HEK293 (cell line): ENCODE measurements around the gene PEPD.

Experiments used
- CTCF ChIA-PET: fragments of 350-600 bp; formaldehyde crosslinking; extraction: SDS; loops from one replicate; lab custom pipeline; 2021; ENCODE audit warnings: antibody characterized with exemption; lab: Yijun Ruan, JAX
- POLR2A ChIA-PET: fragments of 300-600 bp; formaldehyde crosslinking; extraction: SDS; loops from one replicate; lab custom pipeline; 2020; ENCODE audit warnings: antibody characterized with exemption, inconsistent platforms; lab: Yijun Ruan, JAX
- H3K27ac ChIP-seq: fragments of 200-500 bp; sonication (Bioruptor generic); 2 replicates; pipeline ENCODE4 v1.5.1; 2014; ENCODE audit warnings: low read depth, low read length, control low read depth, inconsistent platforms; ENCODE audit errors: extremely low read depth
- H3K36me3 ChIP-seq, 2 experiments: fragments of 200-500 bp in 1 of 2; sonication (Bioruptor generic) in 1 of 2; 1 replicate in 1 of 2; 2 replicates in 1 of 2; pipeline ENCODE4 v1.5.1; 2014 to 2017; ENCODE audit warnings: inconsistent platforms in 2 of 2, low read length in 2 of 2; ENCODE audit not compliant: control insufficient read depth in 2 of 2, insufficient read depth in 1 of 2
- H3K4me1 ChIP-seq: fragments of 200-500 bp; sonication (Bioruptor generic); 2 replicates; pipeline ENCODE4 v1.5.1; 2014; ENCODE audit warnings: mild to moderate bottlenecking, low read length, inconsistent platforms; ENCODE audit not compliant: control insufficient read depth, insufficient read depth
- H3K4me3 ChIP-seq: 2 replicates; pipeline ENCODE4 v1.5.1; 2011; ENCODE audit warnings: low read depth, mild to moderate bottlenecking, control low read depth, low read length, moderate library complexity
- H3K9me3 ChIP-seq: fragments of 200-500 bp; sonication (Bioruptor generic); 2 replicates; pipeline ENCODE4 v1.5.1; 2014; ENCODE audit warnings: low read depth, low read length, inconsistent platforms; ENCODE audit not compliant: control insufficient read depth, insufficient read depth
- GLIS2 ChIP-seq: fragments of 450-650 bp; formaldehyde crosslinking; IDR thresholded peaks from 2 replicates; pipeline ENCODE4 v1.5.1; 2016; ENCODE audit warnings: missing biosample characterization, missing genetic modification characterization
- INSM2 ChIP-seq: fragments of 450-650 bp; formaldehyde crosslinking; IDR thresholded peaks from 2 replicates; pipeline ENCODE4 v1.5.1; 2016; ENCODE audit warnings: missing biosample characterization, missing genetic modification characterization
- KLF1 ChIP-seq: fragments of 450-650 bp; formaldehyde crosslinking; IDR thresholded peaks from 2 replicates; pipeline ENCODE4 v1.5.1; 2016; ENCODE audit warnings: missing biosample characterization, missing genetic modification characterization
- KLF17 ChIP-seq: fragments of 450-650 bp; formaldehyde crosslinking; IDR thresholded peaks from 2 replicates; pipeline ENCODE4 v1.5.1; 2016; ENCODE audit warnings: missing biosample characterization, missing genetic modification characterization
- MYNN ChIP-seq: fragments of 450-650 bp; formaldehyde crosslinking; IDR thresholded peaks from 2 replicates; pipeline ENCODE4 v1.5.1; 2016; ENCODE audit warnings: missing biosample characterization, missing genetic modification characterization, borderline replicate concordance
- ZNF133 ChIP-seq: fragments of 450-650 bp; formaldehyde crosslinking; IDR thresholded peaks from 2 replicates; pipeline ENCODE4 v1.5.1; 2016; ENCODE audit warnings: missing biosample characterization, missing genetic modification characterization
- ZNF292 ChIP-seq: fragments of 450-650 bp; formaldehyde crosslinking; IDR thresholded peaks from 2 replicates; pipeline ENCODE4 v1.5.1; 2016; ENCODE audit warnings: low read depth, missing biosample characterization, missing genetic modification characterization, borderline replicate concordance
- ZNF394 ChIP-seq: fragments of 450-650 bp; formaldehyde crosslinking; IDR thresholded peaks from 2 replicates; pipeline ENCODE4 v1.5.1; 2016; ENCODE audit warnings: missing biosample characterization, missing genetic modification characterization, mild to moderate bottlenecking, moderate library complexity, borderline replicate concordance
- ZNF529 ChIP-seq: fragments of 450-650 bp; formaldehyde crosslinking; IDR thresholded peaks from 2 replicates; pipeline ENCODE4 v1.5.1; 2017; ENCODE audit warnings: missing genetic modification characterization, missing biosample characterization; ENCODE audit not compliant: insufficient replicate concordance
- ZNF558 ChIP-seq: fragments of 450-650 bp; formaldehyde crosslinking; IDR thresholded peaks from 2 replicates; pipeline ENCODE4 v1.5.1; 2016; ENCODE audit warnings: missing biosample characterization, missing genetic modification characterization
- ZNF585B ChIP-seq: fragments of 450-650 bp; formaldehyde crosslinking; IDR thresholded peaks from 2 replicates; pipeline ENCODE4 v1.5.1; 2016; ENCODE audit warnings: missing biosample characterization, missing genetic modification characterization
- ZNF600 ChIP-seq: fragments of 450-650 bp; formaldehyde crosslinking; IDR thresholded peaks from 2 replicates; pipeline ENCODE4 v1.5.1; 2016; ENCODE audit warnings: missing biosample characterization, missing genetic modification characterization
- ZNF658 ChIP-seq: fragments of 450-650 bp; formaldehyde crosslinking; IDR thresholded peaks from 2 replicates; pipeline ENCODE4; 2016; ENCODE audit warnings: missing biosample characterization, missing genetic modification characterization
- ZSCAN30 ChIP-seq: fragments of 450-650 bp; IDR thresholded peaks from 2 replicates; pipeline ENCODE4 v1.5.1; 2018; ENCODE audit warnings: missing biosample characterization, mild to moderate bottlenecking, missing genetic modification characterization, moderate library complexity
- ZSCAN5A ChIP-seq: fragments of 450-650 bp; formaldehyde crosslinking; IDR thresholded peaks from 2 replicates; pipeline ENCODE4 v1.5.1; 2016; ENCODE audit warnings: missing biosample characterization, missing genetic modification characterization
- TF ChIP-seq, protein P1 (sequence below): fragments of 450-650 bp; formaldehyde crosslinking; IDR thresholded peaks from 2 replicates; pipeline ENCODE4 v1.5.1; 2016; ENCODE audit warnings: missing biosample characterization, missing genetic modification characterization
- TF ChIP-seq, protein P2 (sequence below): fragments of 450-650 bp; formaldehyde crosslinking; IDR thresholded peaks from 2 replicates; pipeline ENCODE4 v1.5.1; 2016; ENCODE audit warnings: missing biosample characterization, missing genetic modification characterization

Gene PEPD

DNA sequence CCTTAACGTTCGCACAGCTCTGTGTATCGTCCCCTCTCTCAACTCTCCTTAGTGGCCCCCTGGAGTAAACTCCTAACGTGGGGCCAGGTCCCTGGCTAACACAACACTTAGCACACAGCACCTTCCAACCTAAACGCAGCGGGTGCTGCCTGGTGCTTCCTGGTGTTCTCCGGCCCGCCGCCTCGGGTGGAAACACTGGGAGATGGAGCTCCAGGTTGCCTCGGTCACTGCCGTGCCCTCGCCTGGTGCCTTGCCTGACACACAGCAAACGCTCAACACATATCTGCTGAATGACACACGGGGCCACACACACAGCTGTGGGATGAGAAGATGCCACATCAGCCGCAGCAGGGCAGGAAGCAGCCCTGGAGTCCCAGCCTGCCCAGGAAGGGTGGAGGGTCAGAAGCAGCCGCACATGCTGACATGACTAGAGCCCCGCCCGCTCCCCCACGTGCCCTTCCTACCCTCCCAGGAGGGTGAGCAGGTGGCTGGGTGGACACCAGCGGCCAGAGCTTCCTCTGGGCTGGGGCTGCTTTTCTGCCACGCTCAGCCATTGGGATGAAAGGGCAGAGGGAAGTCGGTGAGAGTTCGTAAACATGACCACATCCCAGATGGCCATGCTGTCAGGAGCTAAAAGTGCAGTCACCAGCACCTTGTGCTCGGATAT is 6.6 kb downstream of the PEPD start:
- TF ChIP-seq INSM2 (tag by site-specific recombination): no peak
- TF ChIP-seq KLF1 (tag by site-specific recombination): peak; percentile 41; the same call in 1 of the 2 replicates
- TF ChIP-seq ZSCAN30 (tag by site-specific recombination): no peak
- POLR2A ChIA-PET: no interaction called here
- H3K4me3 ChIP-seq: no peak overlapping the region
- CTCF ChIA-PET: interaction anchor here (1.5 kb wide), 1 partner anchor 84 kb away, joined by 6 read pairs; no protein-coding TSS in a partner anchor
- H3K9me3 ChIP-seq: no peaks in the 10 kb centered on the region
- H3K27ac ChIP-seq: no peak overlapping the region
- H3K36me3 ChIP-seq: peaks cover 0 to 8% of the 10 kb centered on the region in 2 experiments; a peak in 2 of 3 replicates
- no peaks in the 10 kb centered on the region for H3K4me1 ChIP-seq

DNA sequence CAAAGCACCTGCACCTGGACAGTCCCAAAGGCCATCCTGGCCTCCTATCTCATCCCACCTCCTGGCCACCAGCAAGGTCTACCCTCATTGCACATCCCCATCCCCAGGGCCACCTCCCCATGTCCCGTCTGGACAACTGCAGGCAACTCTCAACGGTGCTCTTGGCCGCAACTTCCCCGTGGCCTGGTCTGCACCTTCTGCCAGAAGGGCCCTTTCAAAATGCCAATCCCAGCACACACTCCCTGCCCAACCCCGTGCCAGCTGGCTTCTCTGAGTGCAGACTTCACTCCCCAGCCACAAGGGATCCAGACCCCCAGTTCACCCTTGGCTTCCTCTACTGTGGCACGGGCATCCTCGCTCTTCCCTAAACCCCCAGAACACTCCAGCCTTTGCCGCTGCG is 8.2 kb downstream of the PEPD start:
- H3K36me3 ChIP-seq: peaks cover 0 to 17% of the 10 kb centered on the region in 2 experiments; a peak in 2 of 3 replicates
- H3K4me1 ChIP-seq: no peaks in the 10 kb centered on the region
- H3K4me3 ChIP-seq: no peak overlapping the region
- ChIA-PET POLR2A (no interaction called here), CTCF (interaction anchor here (0.7 to 1.5 kb wide), 2 partner anchors 83 to 587 kb away, joined by 3 to 6 read pairs; no protein-coding TSS in a partner anchor)
- no peak overlapping the region for H3K27ac ChIP-seq
- no peaks in the 10 kb centered on the region for H3K9me3 ChIP-seq
- TF ChIP-seq, protein P1, sequence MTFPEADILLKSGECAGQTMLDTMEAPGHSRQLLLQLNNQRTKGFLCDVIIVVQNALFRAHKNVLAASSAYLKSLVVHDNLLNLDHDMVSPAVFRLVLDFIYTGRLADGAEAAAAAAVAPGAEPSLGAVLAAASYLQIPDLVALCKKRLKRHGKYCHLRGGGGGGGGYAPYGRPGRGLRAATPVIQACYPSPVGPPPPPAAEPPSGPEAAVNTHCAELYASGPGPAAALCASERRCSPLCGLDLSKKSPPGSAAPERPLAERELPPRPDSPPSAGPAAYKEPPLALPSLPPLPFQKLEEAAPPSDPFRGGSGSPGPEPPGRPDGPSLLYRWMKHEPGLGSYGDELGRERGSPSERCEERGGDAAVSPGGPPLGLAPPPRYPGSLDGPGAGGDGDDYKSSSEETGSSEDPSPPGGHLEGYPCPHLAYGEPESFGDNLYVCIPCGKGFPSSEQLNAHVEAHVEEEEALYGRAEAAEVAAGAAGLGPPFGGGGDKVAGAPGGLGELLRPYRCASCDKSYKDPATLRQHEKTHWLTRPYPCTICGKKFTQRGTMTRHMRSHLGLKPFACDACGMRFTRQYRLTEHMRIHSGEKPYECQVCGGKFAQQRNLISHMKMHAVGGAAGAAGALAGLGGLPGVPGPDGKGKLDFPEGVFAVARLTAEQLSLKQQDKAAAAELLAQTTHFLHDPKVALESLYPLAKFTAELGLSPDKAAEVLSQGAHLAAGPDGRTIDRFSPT (tag by site-specific recombination): peak; percentile 19; the same call in 1 of the 2 replicates
- TF ChIP-seq ZNF658 (tag by site-specific recombination): 0 out of 2 replicates have a peak, but pooled peaks have one; percentile 12
- no peak for TF ChIP-seq ZNF292 (tag by site-specific recombination)

GRCh38 chr19:33512580-33513137 is 8.9 kb downstream of the PEPD start:
- CTCF ChIA-PET: interaction anchor here (1.2 to 2.8 kb wide), 2 partner anchors 82 to 259 kb away, joined by 5 to 8 read pairs; no protein-coding TSS in a partner anchor
- Histone ChIP-seq H3K36me3 (peaks cover 0 to 19% of the 10 kb centered on the region in 2 experiments; a peak in 2 of 3 replicates), H3K4me3 (no peak overlapping the region), H3K27ac (no peak overlapping the region), H3K9me3 (no peaks in the 10 kb centered on the region), H3K4me1 (no peaks in the 10 kb centered on the region)
- TF ChIP-seq ZNF133 (no peak), GLIS2 (tag by site-specific recombination) (0 out of 2 replicates have a peak, but pooled peaks have one; percentile 31)
- POLR2A ChIA-PET: interaction anchor here (2.8 kb wide), 1 partner anchor 9 kb away, joined by 23 read pairs; the partner anchor contains the start of gene PEPD

DNA sequence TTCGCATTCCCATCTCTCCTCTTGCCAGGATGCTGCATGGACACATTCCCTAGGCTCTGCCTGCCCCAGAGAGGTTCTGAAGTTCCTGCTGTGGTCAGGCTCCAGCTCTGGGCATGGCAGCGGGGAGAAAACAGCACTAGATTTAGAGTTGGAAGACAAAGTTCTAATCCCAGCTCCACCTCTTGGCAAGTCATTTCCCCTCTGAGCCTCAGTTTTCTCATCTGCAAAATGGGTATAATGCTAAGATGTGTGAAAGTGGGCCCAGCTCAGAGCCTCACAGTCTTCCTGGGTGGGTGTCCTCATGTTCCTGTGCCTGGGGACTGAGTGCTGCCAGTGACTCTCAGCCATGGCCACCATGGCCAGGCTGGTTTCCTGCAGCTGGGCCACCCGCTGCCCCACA is 9.6 kb downstream of the PEPD start:
- peaks cover 0 to 19% of the 10 kb centered on the region in 2 experiments; a peak in 1 of 3 replicates for H3K36me3 ChIP-seq
- H3K4me1 ChIP-seq: no peaks in the 10 kb centered on the region
- no peak overlapping the region for H3K4me3 ChIP-seq
- no peaks in the 10 kb centered on the region for H3K9me3 ChIP-seq
- CTCF ChIA-PET: interaction anchor here (1.2 to 2.8 kb wide), 2 partner anchors 81 to 259 kb away, joined by 5 to 8 read pairs; no protein-coding TSS in a partner anchor
- H3K27ac ChIP-seq: no peak overlapping the region
- POLR2A ChIA-PET: interaction anchor here (2.8 kb wide), 1 partner anchor 10 kb away, joined by 23 read pairs; the partner anchor contains the start of gene PEPD
- no peak for TF ChIP-seq GLIS2 (tag by site-specific recombination)
- TF ChIP-seq ZNF600: no peak
- no peak for TF ChIP-seq ZNF394 (tag by site-specific recombination)
- TF ChIP-seq KLF17 (tag by site-specific recombination): no peak
- TF ChIP-seq ZNF558 (tag by site-specific recombination): no peak
- TF ChIP-seq, protein P2, sequence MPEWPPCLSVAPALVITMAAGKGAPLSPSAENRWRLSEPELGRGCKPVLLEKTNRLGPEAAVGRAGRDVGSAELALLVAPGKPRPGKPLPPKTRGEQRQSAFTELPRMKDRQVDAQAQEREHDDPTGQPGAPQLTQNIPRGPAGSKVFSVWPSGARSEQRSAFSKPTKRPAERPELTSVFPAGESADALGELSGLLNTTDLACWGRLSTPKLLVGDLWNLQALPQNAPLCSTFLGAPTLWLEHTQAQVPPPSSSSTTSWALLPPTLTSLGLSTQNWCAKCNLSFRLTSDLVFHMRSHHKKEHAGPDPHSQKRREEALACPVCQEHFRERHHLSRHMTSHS (tag by site-specific recombination): no peak
- TF ChIP-seq MYNN: no peak
- no peak for TF ChIP-seq ZNF529 (tag by site-specific recombination)
- no peak for TF ChIP-seq ZSCAN5A (tag by site-specific recombination)
- no peak for TF ChIP-seq ZNF585B (tag by site-specific recombination)
